Stimulated activated CD4-positive, alpha-beta T cell treated with anti-CD3 and anti-CD28 coated beads, TNF-alpha, amount 100 ng/mL, for 1 hour (primary cell): ENCODE data around the gene LSS.
"Not testable (repeated sequence)": the region's sequence is repeated elsewhere in the genome, so short reads cannot be mapped to it uniquely, and the experiment has no call there.

ENCODE experiments used
- DNase-seq, 3 donors: peaks; one replicate each; pipeline ENCODE4 v3.0.0-alpha.2; 2020; ENCODE audit warnings: low read depth in 3 of 3, low spot score in 1 of 3

The LSS gene

DNA sequence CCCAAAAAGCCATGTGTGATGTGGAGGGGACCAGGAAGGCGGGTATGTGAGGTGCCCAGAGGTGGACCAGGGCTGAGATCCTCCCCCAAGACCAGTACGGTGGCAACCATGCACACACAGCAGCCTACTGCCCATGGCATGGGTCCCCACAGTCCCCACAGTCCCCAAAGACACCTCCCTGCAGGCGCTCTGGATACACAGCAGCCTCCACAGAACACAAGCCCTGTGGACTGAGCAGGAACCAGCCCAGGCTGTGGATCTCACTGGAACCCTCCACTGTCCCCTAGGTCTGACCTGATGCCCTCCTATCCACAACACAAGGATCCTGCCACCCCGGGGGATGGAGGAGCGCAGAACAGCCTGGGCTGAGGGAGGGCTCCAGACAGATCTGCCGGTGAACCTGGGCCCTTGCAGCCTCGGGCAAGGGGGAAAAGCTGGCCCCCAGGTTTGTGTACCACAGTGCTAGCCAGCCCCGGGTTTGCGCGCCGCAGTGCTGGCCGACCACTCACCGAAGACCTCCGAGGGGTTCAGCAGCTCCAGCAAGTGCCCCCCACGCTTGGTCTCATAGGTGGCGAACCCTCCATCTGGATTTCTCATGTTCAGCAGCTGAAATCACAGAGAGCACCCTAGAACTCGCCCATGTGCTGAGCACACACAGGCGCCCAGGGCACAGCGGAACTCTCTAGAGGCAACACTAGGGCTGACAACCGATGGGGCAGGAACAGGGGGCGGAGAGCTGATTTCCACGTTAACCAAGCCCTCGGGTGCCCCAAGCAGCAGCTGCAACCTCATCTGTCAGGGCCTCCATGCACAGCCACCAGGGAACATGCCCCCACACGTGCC is 22.2 kb downstream of the LSS start:
- DNase-seq, result no peak

- DNase-seq, result no peak
These were observed 22.8 kb downstream of the LSS start for GRCh38 chr21:46205766-46206162.

DNA sequence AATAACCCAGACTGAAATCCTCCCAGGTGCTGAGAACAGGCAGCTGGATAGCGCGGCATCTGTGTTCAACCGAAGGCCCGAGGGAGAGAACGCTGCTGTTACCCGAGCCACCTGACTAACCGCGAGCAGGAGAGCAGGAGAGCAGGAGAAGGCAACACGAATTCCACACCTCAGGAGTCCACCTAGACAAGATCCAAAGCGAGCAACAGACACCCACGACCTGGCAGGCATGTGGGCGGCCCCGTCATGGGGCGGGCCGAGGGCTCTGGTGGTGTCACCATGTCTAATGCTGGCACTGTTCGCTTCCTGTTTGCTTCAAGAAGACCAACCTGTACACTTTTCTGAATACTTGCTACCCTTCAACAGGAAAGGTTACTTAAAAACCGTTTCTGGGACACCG is 23.4 kb downstream of the LSS start:
- no peak for DNase-seq

DNA sequence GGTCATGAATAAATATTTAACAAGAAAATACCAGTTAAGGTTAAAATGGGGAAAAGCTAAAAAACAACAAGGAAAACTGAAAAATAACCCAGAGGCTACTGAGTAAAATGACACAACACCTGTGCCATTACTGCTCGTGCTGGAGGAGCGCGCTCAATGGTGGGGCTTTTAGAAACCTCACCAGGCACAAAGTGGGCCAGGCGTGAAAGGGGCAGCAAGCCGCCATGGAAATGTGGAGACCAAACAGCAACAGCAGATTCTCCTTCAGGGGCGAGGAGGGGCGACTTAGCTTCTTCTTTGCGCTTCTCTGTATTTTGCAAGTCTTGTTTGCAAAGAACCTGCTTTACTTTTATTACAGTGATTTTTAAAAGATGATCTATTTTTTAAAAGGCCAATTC is 25.4 kb downstream of the LSS start:
- no peak for DNase-seq

- DNase-seq, result no peak
These were observed 25.9 kb downstream of the LSS start for GRCh38 chr21:46202592-46203202.

DNA sequence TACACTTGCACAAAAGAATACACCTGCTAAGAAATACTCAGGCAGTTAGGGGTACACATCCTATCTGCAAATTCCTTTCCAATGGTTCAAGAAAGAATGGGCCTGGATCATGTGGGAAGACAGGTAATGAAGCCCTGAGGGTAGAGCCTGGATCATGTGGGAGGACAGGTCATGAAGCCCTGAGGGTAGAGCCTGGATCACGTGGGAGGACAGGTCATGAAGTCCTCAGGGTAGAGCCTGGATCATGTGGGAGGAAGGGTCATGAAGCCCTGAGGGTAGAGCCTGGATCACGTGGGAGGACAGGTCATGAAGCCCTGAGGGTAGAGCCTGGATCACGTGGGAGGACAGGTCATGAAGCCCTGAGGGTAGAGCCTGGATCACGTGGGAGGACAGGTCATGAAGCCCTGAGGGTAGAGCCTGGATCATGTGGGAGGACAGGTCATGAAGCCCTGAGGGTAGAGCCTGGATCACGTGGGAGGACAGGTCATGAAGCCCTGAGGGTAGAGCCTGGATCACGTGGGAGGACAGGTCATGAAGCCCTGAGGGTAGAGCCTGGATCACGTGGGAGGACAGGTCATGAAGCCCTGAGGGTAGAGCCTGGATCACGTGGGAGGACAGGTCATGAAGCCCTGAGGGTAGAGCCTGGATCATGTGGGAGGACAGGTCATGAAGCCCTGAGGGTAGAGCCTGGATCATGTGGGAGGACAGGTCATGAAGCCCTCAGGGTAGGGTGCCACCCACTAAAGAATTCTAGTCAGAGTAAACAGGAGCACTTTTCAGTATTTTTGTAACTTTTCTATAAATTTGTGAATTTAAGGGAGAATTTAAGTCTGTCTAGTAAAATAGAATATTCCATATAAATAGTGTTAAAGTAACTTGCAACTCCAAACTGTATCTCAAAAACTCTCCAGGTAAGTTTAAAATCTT is 27.4 kb downstream of the LSS start:
- DNase-seq, result not testable (repeated sequence)

DNA sequence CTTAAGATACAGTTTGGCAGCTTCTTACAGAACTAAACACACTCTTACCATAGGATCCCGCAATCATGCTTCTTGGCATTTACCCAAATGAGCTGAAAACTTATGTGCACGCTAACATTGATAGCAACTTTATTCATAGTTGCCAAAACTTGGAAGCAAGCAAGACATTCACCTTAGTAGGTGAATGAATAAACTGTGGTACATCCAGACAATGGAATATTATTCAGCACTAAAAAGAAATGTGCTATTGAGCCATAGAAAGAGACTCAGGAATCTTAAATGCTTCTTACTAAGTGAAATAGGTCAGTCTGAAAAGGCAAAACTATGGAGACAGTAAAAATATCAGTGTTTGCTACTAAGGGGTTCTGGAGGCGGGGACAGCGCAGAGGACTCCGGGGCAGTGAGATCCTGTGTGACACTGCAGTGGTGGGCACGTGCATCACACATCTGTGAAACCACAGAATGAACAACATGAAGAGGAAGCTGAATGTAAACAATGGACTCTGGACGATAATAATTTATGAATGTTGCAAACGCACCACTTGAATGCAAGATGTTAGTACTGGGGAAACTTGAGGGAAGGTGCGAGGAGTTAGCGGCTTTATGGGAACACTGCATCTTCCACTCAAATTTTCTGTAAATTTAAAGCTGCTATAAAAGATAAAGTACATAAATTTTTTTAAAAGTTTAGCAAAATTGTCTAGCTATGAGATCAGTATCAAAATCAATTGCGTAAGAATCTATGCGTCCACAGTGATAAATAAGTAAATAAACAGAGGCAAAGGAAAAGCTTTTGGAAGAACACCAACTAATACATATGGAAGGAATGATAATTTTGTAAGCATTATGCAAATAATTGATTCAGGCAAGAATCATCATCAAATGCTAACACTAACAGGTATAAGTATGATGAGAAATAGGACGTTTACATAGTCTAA is 28.9 kb downstream of the LSS start:
- DNase-seq, result no peak

- no peak for DNase-seq
These were observed 31.8 kb downstream of the LSS start for GRCh38 chr21:46196733-46197132.

GRCh38 chr21:46195595-46196195 is 32.9 kb downstream of the LSS start:
- DNase-seq, result no peak

DNA sequence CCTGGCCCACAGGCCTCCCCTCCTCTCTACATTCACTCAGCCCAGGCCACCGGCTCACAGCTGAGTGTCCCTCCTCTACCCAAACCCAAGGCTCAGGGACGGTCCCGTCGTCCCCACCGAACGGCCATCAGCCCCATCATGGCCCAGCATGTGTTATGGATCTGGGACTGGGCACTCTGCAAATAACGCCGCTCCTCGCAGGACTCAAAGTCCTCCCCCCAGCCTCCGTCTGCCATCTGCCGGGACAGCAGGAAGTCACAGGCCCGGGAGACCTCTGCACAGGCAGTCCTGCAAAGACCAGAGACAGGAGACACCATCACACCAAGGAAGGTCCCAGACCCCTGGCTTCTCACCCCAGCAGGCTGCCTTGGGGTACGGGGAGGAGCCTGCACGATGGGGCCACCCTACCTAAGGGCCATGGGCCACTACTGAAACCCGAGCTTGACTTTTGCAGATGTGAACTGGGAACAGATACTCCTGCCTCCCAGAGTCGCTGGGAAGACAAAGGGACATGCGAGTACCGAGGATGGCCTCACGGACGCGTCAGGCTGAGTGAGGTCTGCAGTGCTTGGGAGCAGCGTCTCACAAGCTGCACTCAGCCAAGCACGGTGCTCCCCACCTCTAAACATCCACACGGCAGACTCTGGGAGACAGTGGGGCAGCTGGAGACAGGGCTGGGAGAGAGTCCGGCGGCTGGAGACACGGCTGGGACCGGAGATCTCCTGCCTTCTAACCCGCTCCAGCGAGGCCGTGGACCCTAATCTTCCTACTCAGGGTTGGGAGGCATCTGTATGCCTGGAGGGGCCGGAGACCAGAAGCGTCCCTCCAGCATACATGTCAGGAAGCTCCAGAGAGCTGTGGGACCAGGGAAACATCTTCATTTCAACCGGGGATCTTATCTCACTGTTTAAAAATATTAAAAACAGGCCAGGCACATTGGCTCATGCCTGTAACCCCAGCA is 33.9 kb downstream of the LSS start:
- DNase-seq, result no peak

DNA sequence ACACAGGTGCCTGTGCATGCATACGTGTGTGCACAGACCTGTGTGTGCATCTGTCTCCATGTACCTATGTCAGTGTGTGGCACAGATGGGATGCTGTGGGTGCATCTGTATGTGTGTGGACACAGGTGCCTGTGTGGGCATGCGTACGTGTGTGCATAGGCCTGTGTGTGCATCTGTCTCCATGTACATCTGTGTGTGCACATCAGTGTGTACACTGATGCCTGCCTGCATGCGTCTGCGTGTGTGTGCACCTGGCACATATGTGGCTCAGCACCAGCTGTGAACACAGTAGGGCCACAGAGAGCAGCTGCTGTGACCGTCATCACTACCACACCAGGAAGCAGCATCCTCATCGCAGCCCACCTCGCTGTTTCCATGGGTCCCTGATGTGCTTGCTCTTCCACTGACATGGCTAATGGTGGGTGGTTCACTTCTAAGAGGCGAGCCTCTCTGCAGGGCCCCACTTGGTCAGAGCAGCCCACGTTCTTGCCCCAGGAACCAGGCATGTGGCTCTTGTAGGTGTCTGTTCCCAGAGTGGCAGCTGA is 34.7 kb downstream of the LSS start:
- no peak for DNase-seq

DNA sequence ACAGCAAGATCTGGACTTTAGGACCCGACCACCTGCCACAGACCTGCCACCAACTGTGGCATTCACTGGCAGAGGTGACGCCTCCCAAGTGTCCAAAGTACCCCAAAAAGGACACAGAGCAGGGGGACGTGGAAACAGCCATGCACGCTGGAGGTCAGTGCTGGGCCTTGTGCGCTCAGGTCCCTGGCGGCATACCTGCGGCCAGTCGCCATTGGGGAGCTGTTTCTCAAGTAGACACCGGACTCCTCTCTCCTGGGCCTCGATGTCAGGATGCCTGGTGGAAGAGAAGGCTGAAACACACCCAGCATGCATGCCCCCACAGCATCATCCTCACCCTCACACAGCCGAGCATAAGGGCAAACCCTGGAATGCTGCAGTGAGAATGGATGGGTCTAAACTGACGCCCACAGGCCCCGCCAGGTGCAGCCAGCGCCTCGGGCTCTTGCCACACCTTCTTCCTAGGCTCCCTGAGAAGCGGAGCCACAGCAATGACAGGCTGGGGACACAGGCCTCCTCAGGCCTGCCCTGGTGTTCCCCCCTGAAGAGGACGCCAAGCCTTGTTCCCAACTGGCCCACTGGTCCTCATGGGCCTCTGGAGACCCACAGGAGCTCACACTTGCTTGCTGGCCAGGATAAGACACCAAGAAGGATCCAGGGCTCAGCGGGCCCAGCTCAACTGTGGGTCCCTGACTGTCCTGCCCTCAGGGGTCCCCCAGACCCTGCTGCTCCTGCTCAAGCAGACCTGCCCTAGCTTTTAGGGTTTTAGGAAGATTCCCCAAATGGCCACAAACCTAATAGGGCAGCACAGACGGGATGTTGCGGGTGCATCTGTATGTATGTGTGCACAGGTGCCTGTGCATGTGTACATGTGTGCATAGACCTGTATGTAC is 36.6 kb downstream of the LSS start:
- DNase-seq, result no peak

DNA sequence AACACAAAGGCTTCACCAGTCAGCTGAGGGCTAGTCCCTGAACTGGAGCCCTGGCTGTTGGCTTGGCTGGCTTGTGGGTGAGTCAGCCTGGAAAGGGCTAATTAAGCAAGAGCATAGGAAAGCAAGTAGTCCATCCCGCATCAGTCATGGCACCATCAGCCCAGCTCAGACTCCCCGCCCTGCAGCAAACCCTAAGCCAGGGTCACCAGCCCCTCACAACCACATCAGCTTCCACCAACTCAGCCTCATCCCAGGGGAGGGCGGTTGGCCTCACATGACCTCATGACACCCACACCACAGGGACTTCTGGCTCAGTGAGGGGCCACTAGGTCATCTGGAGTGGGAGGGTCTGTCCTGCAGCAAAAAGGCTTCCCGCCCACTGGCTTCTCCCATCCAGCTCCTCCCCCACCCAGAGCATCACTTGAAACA is 37.3 kb downstream of the LSS start:
- no peak for DNase-seq

GRCh38 chr21:46190491-46191131 is 38.0 kb downstream of the LSS start:
- no peak for DNase-seq

DNA sequence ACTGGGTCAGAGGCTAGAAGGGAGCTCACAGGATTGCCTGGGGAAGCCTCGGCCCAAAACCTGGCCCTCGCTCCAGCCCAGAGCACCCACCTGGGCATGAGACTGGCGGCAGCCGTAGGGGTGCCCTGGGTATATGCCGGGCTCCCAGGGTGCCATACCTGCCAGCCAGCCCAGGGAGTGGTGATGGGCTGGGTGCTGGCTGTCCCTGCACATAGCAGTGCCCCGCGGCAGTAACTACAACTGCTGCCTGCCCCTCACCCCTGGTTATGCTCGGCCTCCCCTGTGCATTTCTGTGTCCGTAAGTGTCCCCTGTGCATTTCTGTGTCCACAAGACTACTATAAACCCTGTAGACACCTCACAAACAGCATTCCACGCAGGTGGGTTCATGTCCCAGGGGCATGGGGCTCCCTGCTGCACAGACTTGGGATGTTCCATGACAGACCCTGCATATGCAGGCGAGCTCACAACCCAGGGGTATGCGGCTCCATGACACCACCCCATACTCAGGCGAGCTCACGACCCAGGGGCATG is 38.5 kb downstream of the LSS start:
- DNase-seq, result no peak

- no peak for DNase-seq
These were observed 39.2 kb downstream of the LSS start for GRCh38 chr21:46189213-46189958.
